BLaER1 treated with 17β-estradiol and CSF1 and Interleukin-3, amounts not matched to agents 10 nM and 100 nM (cell line): ENCODE measurements around the gene ADGRD2.

Experiments used
- H3K27ac ChIP-seq, 11 experiments: shearing (Covaris generic); formaldehyde crosslinking; 2 replicates each; pipeline ENCODE4 v1.8.1; 2022
- H3K27me3 ChIP-seq, 11 experiments: shearing (Covaris generic); formaldehyde crosslinking; 2 replicates each; pipeline ENCODE4 v1.8.1; 2022
- H3K36me3 ChIP-seq, 11 experiments: shearing (Covaris generic); formaldehyde crosslinking; 2 replicates each; pipeline ENCODE4 v1.8.1; 2022
- H3K4me1 ChIP-seq, 10 experiments: shearing (Covaris generic); formaldehyde crosslinking; 2 replicates each; pipeline ENCODE4 v1.8.1; 2022
- H3K4me2 ChIP-seq, 11 experiments: shearing (Covaris generic); formaldehyde crosslinking; 2 replicates each; pipeline ENCODE4 v1.8.1; 2022
- H3K4me3 ChIP-seq, 10 experiments: shearing (Covaris generic); formaldehyde crosslinking; 2 replicates each; pipeline ENCODE4 v1.8.1; 2022
- H3K9ac ChIP-seq, 11 experiments: shearing (Covaris generic); formaldehyde crosslinking; 2 replicates each; pipeline ENCODE4 v1.8.1; 2022
- H3K9me3 ChIP-seq, 11 experiments: shearing (Covaris generic); formaldehyde crosslinking; replicated peaks in 1 of 11; 2 replicates each; pipeline ENCODE4 v1.8.1; 2022
- H4K20me1 ChIP-seq, 11 experiments: shearing (Covaris generic); formaldehyde crosslinking; 2 replicates each; pipeline ENCODE4 v1.8.1; 2022
- Cebpa-rat ChIP-seq, 11 experiments: shearing (Covaris generic); IDR thresholded peaks; 2 replicates each; pipeline ENCODE4 v1.8.1; 2022

Gene ADGRD2

DNA sequence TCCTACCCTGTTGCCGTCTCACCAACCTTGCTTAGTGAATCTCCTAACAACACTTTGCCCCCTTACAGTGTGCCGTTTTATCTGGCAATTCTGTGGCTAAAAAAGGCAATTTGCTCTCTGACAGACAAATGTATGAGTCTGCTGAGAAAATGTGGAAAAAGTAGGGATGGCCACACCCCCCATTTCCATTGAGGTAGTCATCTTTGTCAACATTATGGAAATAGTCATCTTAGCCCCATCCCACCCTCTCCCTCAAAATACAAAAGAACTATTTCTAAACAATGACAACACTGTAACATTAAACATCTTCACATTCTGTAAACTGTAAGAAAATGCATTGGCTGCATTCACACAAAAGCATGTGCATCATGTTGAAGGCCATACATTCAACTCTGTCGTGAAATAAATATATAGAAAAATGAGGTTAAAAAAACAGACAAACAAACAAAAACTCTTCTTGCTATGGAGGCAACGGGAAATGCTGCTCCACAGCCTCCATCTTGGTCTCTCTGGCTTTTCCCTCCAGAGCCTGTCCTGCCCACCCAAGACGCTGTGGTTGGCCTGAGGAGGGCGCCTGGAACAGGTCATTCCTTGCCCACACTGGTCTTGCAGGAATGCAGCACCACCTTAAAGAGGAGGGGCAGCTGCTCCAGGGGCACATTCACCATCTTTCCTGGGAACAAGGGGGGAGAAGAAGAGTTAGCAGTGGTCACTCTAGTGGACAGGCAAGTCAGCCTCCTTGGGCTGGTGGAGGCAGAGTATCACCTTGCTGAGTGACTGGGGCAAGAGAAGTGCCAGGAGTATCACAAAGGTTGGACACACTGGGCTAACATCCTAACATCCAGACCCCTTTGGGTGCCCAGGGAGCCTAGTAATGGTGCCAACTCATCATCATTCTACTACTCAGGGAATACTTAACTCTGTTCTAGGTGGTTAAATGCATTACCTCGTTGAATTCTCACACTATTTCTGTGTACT lies 72.2 kb downstream of the ADGRD2 start:
- peaks cover 0 to 4% (median 0%) of the 10 kb centered on the region in 11 experiments; a peak in 1 of 22 replicates for H3K36me3 ChIP-seq
- no peaks in the 10 kb centered on the region for H4K20me1 ChIP-seq
- no peak for TF ChIP-seq Cebpa-rat (IDR thresholded peaks at IDR 0.05)
- H3K4me3 ChIP-seq: no peak overlapping the region
- no peak overlapping the region for H3K27ac ChIP-seq
- no peak overlapping the region for H3K4me2 ChIP-seq
- H3K9ac ChIP-seq: no peak overlapping the region
- H3K27me3 ChIP-seq: no peaks in the 10 kb centered on the region
- no peaks in the 10 kb centered on the region for H3K9me3 ChIP-seq
- H3K4me1 ChIP-seq: no peaks in the 10 kb centered on the region

DNA sequence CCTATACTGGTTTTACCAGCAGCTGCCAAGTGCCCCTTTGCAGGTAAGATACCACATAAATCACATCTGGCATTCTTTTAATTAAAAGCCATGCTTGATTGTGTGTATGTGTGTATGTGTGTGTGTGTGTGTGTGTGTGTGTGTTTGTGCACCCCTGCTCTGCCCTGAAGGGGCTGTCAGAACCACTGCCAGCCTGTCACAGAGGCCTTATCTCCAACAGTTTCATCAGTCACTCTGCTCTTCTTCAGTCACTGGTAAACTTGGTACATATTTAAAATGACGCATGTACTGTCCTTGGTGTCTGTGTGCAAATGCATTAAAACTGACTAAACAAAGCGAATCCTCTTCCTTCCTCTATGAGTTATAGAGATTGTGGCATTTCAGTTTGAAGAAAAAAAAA lies 75.9 kb downstream of the ADGRD2 start:
- H3K4me1 ChIP-seq: no peaks in the 10 kb centered on the region
- H3K27me3 ChIP-seq: no peaks in the 10 kb centered on the region
- no peak overlapping the region for H3K4me3 ChIP-seq
- peaks cover 0 to 4% (median 0%) of the 10 kb centered on the region in 11 experiments; a peak in 1 of 22 replicates for H3K36me3 ChIP-seq
- no peak overlapping the region for H3K4me2 ChIP-seq
- no peaks in the 10 kb centered on the region for H4K20me1 ChIP-seq
- H3K9me3 ChIP-seq: no peaks in the 10 kb centered on the region
- no peak for TF ChIP-seq Cebpa-rat (IDR thresholded peaks at IDR 0.05)
- no peak overlapping the region for H3K27ac ChIP-seq
- H3K9ac ChIP-seq: no peak overlapping the region

DNA sequence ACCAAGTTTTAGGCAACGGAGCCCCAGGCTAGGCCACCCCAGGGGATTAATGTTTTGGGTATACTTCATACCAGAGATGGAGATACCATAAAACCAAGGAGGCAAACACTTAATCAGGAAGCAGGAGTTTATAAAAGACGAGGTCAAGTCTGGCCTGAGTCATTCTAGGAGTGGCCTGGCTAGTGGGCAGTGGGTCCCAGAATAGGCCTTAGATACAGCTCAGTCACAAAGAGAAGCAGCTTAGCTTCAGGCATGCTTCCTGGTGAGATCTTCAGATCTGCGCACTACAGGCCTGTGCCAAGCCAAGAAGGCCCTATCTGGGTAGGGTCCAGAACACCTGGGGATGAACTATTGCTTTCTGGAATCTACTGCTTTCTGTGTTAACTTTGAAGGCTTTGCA lies 77.5 kb downstream of the ADGRD2 start:
- H4K20me1 ChIP-seq: no peaks in the 10 kb centered on the region
- H3K36me3 ChIP-seq: 0 out of 22 replicates have a peak, but pooled peaks cover 0 to 4% (median 0%) of the 10 kb centered on the region in 11 experiments
- no peak overlapping the region for H3K9ac ChIP-seq
- no peak for TF ChIP-seq Cebpa-rat (IDR thresholded peaks at IDR 0.05)
- no peaks in the 10 kb centered on the region for H3K27me3 ChIP-seq
- no peaks in the 10 kb centered on the region for H3K9me3 ChIP-seq
- no peak overlapping the region for H3K27ac ChIP-seq
- no peak overlapping the region for H3K4me3 ChIP-seq
- no peak overlapping the region for H3K4me2 ChIP-seq
- H3K4me1 ChIP-seq: no peaks in the 10 kb centered on the region
